CD4-positive, alpha-beta T cell treated with Interleukin-10 for 1 hour (primary cell): ENCODE measurements around the gene KCNIP4.

Source experiments
- DNase-seq: peaks from one replicate; pipeline ENCODE4 v3.0.0-alpha.2; 2020

The KCNIP4 gene

GRCh38 chr4:21320034-21320433 lies 628.5 kb downstream of the KCNIP4 start:
- no peak for DNase-seq

GRCh38 chr4:21307709-21308108 lies 640.9 kb downstream of the KCNIP4 start:
- no peak for DNase-seq

- no peak for DNase-seq
These were observed 644.1 kb downstream of the KCNIP4 start for GRCh38 chr4:21304540-21304887.

- peak; percentile 1 for DNase-seq
These were observed 658.0 kb downstream of the KCNIP4 start for GRCh38 chr4:21290562-21290961.

GRCh38 chr4:21276046-21276445 lies 672.5 kb downstream of the KCNIP4 start:
- no peak for DNase-seq

GRCh38 chr4:21271439-21272052 lies 677.0 kb downstream of the KCNIP4 start:
- no peak for DNase-seq

GRCh38 chr4:21248331-21248730 lies 700.2 kb downstream of the KCNIP4 start:
- DNase-seq, result no peak

GRCh38 chr4:21242163-21242562 lies 706.4 kb downstream of the KCNIP4 start:
- no peak for DNase-seq

GRCh38 chr4:21226637-21227538 lies 721.7 kb downstream of the KCNIP4 start:
- DNase-seq, result no peak

GRCh38 chr4:21211846-21212245 lies 736.7 kb downstream of the KCNIP4 start:
- DNase-seq, result no peak

GRCh38 chr4:21209860-21210259 lies 738.7 kb downstream of the KCNIP4 start:
- no peak for DNase-seq

- DNase-seq, result no peak
These were observed 742.6 kb downstream of the KCNIP4 start for GRCh38 chr4:21205821-21206531.

- DNase-seq, result no peak
These were observed 745.2 kb downstream of the KCNIP4 start for GRCh38 chr4:21203416-21203815.

- DNase-seq, result no peak
These were observed 745.6 kb downstream of the KCNIP4 start for GRCh38 chr4:21202959-21203358.

- no peak for DNase-seq
These were observed 749.9 kb downstream of the KCNIP4 start for GRCh38 chr4:21198683-21199082.

- DNase-seq, result no peak
These were observed 752.9 kb downstream of the KCNIP4 start for GRCh38 chr4:21195682-21196081.

GRCh38 chr4:21192367-21192766 lies 756.2 kb downstream of the KCNIP4 start:
- DNase-seq, result no peak

GRCh38 chr4:21191317-21191716 lies 757.3 kb downstream of the KCNIP4 start:
- DNase-seq, result no peak

GRCh38 chr4:21184788-21185187 lies 763.8 kb downstream of the KCNIP4 start:
- DNase-seq, result no peak

- no peak for DNase-seq
These were observed 766.9 kb downstream of the KCNIP4 start for GRCh38 chr4:21181716-21182115.

GRCh38 chr4:21177871-21178270 lies 770.7 kb downstream of the KCNIP4 start:
- no peak for DNase-seq

- no peak for DNase-seq
These were observed 771.5 kb downstream of the KCNIP4 start for GRCh38 chr4:21177092-21177491.

GRCh38 chr4:21167711-21168110 lies 780.9 kb downstream of the KCNIP4 start:
- no peak for DNase-seq

GRCh38 chr4:21155367-21155766 lies 793.2 kb downstream of the KCNIP4 start:
- no peak for DNase-seq
